ENCODE measurements around the gene RIMS3.
"Not testable (repeated sequence)": the region's sequence is repeated elsewhere in the genome, so short reads cannot be mapped to it uniquely, and the experiment has no call there.

RIMS3 gene

GRCh38 chr1:40704817-40705733, 39.6 kb upstream of the RIMS3 start:
- no peak overlapping the region for H3K27ac ChIP-seq
- no peaks in the 10 kb centered on the region for H3K9me3 ChIP-seq
- intact Hi-C loops (cut with DNase I; ENCODE audit: low total_unique reads): no loop called here
- no peak for TF ChIP-seq CTCF (IDR thresholded peaks at IDR 0.05)
- peaks cover 0 to 44% (median 27%) of the 10 kb centered on the region in 4 donors for H3K4me1 ChIP-seq
- H3K36me3 ChIP-seq: no peaks in the 10 kb centered on the region
- no peak for DNase-seq
- no peak overlapping the region for H3K4me3 ChIP-seq
- no peaks in the 10 kb centered on the region for H3K27me3 ChIP-seq

GRCh38 chr1:40703316-40703715, 37.8 kb upstream of the RIMS3 start:
- intact Hi-C loops (cut with DNase I; ENCODE audit: low total_unique reads): no loop called here
- no peaks in the 10 kb centered on the region for H3K36me3 ChIP-seq
- peaks cover 0 to 52% (median 33%) of the 10 kb centered on the region in 4 donors for H3K4me1 ChIP-seq
- no peak overlapping the region for H3K27ac ChIP-seq
- H3K4me3 ChIP-seq: no peak overlapping the region
- no peak for TF ChIP-seq CTCF (IDR thresholded peaks at IDR 0.05)
- no peak for DNase-seq
- no peaks in the 10 kb centered on the region for H3K9me3 ChIP-seq
- no peaks in the 10 kb centered on the region for H3K27me3 ChIP-seq

GRCh38 chr1:40702810-40703209, 37.3 kb upstream of the RIMS3 start:
- H3K9me3 ChIP-seq; H3K27me3 ChIP-seq; intact Hi-C loops (cut with DNase I; ENCODE audit: low total_unique reads); DNase-seq; H3K4me3 ChIP-seq; H3K36me3 ChIP-seq; H3K27ac ChIP-seq: not testable (repeated sequence)
- H3K4me1 ChIP-seq: peaks cover 0 to 52% (median 32%) of the 10 kb centered on the region in 4 donors

GRCh38 chr1:40701684-40702083, 36.2 kb upstream of the RIMS3 start:
- intact Hi-C loops (cut with DNase I; ENCODE audit: low total_unique reads): no loop called here
- no peaks in the 10 kb centered on the region for H3K9me3 ChIP-seq
- H3K4me3 ChIP-seq: no peak overlapping the region
- no peak for TF ChIP-seq CTCF (IDR thresholded peaks at IDR 0.05)
- no peaks in the 10 kb centered on the region for H3K27me3 ChIP-seq
- no peak overlapping the region for H3K27ac ChIP-seq
- no peak for DNase-seq
- H3K4me1 ChIP-seq: peaks cover 0 to 52% (median 32%) of the 10 kb centered on the region in 4 donors
- no peaks in the 10 kb centered on the region for H3K36me3 ChIP-seq

- no peak overlapping the region for H3K4me3 ChIP-seq
- no peaks in the 10 kb centered on the region for H3K27me3 ChIP-seq
- H3K4me1 ChIP-seq: peaks cover 0 to 63% (median 34%) of the 10 kb centered on the region in 4 donors
- H3K27ac ChIP-seq: peak overlapping the region; percentile 46 to 58
- DNase-seq: no peak
- no peaks in the 10 kb centered on the region for H3K9me3 ChIP-seq
- peaks cover 0 to 6% (median 0%) of the 10 kb centered on the region in 3 donors for H3K36me3 ChIP-seq
- TF ChIP-seq CTCF (IDR thresholded peaks at IDR 0.05): no peak
- intact Hi-C loops (cut with DNase I; ENCODE audit: low total_unique reads): no loop called here
Observed at GRCh38 chr1:40699787-40700186, 34.3 kb upstream of the RIMS3 start.

GRCh38 chr1:40697436-40697835, 32.0 kb upstream of the RIMS3 start:
- H3K9me3 ChIP-seq: no peaks in the 10 kb centered on the region
- TF ChIP-seq CTCF (IDR thresholded peaks at IDR 0.05): no peak
- H3K27me3 ChIP-seq: no peaks in the 10 kb centered on the region
- H3K4me3 ChIP-seq: no peak overlapping the region
- peaks cover 0 to 6% (median 0%) of the 10 kb centered on the region in 3 donors for H3K36me3 ChIP-seq
- peaks cover 0 to 65% (median 31%) of the 10 kb centered on the region in 4 donors for H3K4me1 ChIP-seq
- DNase-seq: no peak
- intact Hi-C loops (cut with DNase I; ENCODE audit: low total_unique reads): no loop called here
- H3K27ac ChIP-seq: no peak overlapping the region

Data from tibial artery (tissue), 4 donors.